Measurements from ENCODE around the gene TAOK1.

GRCh38 chr17:29344201-29344856 lies 45.8 kb upstream of the TAOK1 start:
- TF ChIP-seq, protein P1, sequence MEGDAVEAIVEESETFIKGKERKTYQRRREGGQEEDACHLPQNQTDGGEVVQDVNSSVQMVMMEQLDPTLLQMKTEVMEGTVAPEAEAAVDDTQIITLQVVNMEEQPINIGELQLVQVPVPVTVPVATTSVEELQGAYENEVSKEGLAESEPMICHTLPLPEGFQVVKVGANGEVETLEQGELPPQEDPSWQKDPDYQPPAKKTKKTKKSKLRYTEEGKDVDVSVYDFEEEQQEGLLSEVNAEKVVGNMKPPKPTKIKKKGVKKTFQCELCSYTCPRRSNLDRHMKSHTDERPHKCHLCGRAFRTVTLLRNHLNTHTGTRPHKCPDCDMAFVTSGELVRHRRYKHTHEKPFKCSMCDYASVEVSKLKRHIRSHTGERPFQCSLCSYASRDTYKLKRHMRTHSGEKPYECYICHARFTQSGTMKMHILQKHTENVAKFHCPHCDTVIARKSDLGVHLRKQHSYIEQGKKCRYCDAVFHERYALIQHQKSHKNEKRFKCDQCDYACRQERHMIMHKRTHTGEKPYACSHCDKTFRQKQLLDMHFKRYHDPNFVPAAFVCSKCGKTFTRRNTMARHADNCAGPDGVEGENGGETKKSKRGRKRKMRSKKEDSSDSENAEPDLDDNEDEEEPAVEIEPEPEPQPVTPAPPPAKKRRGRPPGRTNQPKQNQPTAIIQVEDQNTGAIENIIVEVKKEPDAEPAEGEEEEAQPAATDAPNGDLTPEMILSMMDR (IDR thresholded peaks at IDR 0.05; ENCODE audit: poor library complexity) = no peak
- TF ChIP-seq EZH2phosphoT487 (IDR thresholded peaks at IDR 0.05; ENCODE audit: low read depth, severe bottlenecking, unreplicated experiment) = peak; percentile 80

All from hepatocyte (in vitro differentiated cells).